ENCODE results near the gene TSPAN4.

DNA sequence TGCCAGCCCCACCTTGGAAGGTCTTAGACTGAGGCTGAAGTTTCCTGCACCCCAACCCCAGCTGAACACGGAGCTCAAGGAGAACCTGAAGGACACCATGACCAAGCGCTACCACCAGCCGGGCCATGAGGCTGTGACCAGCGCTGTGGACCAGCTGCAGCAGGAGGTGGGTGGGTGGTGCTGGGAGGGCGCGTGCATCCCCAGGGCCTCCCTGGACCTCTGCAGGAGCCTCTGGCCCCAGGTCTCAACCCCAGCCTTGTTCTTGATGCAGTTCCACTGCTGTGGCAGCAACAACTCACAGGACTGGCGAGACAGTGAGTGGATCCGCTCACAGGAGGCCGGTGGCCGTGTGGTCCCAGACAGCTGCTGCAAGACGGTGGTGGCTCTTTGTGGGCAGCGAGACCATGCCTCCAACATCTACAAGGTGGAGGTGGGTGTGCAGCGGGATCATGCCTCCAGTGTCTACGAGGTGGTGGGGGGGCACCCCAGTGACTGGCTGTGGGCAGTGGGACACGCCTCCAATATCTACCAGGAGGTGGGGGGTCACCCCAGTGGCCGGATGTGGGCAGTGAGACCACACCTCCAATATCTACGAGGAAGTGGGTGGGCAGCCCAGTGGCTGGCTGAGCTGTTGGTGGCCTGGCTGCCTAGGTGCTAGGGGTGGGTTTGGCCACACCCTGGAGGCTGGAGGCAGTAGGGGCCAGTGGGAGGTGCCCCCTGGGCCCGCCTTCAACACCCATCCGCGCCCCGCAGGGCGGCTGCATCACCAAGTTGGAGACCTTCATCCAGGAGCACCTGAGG is 5.3 kb upstream of the TSPAN4 start:
- TF ChIP-seq, protein P1, sequence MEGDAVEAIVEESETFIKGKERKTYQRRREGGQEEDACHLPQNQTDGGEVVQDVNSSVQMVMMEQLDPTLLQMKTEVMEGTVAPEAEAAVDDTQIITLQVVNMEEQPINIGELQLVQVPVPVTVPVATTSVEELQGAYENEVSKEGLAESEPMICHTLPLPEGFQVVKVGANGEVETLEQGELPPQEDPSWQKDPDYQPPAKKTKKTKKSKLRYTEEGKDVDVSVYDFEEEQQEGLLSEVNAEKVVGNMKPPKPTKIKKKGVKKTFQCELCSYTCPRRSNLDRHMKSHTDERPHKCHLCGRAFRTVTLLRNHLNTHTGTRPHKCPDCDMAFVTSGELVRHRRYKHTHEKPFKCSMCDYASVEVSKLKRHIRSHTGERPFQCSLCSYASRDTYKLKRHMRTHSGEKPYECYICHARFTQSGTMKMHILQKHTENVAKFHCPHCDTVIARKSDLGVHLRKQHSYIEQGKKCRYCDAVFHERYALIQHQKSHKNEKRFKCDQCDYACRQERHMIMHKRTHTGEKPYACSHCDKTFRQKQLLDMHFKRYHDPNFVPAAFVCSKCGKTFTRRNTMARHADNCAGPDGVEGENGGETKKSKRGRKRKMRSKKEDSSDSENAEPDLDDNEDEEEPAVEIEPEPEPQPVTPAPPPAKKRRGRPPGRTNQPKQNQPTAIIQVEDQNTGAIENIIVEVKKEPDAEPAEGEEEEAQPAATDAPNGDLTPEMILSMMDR (IDR thresholded peaks at IDR 0.05; ENCODE audit: low read depth, low read length) = no peak
- no peak for TF ChIP-seq EZH2phosphoT487 (IDR thresholded peaks at IDR 0.05; ENCODE audit: low read depth)
